Measurements from ENCODE around the gene SAYSD1. TPM values are rescaled to one million over a fixed set of nuclear protein-coding genes. Genes with fewer than 3 reads are reported as not detected.

SAYSD1 gene
- total and polyA plus RNA-seq, 2 of the 8 experiments (the other 6 are each of a cell fraction or from before 2014, with no cell fraction given), result 6.7 to 7.9 TPM

GRCh38 chr6:39083231-39083634, 31.8 kb downstream of the SAYSD1 start:
- Histone ChIP-seq H4K8ac (ENCODE audit: extremely low read depth, insufficient read depth, low read length) (no peak overlapping the region), H3K79me1 (ENCODE audit: low read depth, low read length) (no peaks in the 10 kb centered on the region), H2AFZ (ENCODE audit: low read length) (no peak overlapping the region), H3K27me3 (replicated peaks in 1 of 4; ENCODE audit: control insufficient read depth in 3 of 4, extremely low read depth in 1 of 4, insufficient read depth in 3 of 4, low read length in 3 of 4) (no peaks in the 10 kb centered on the region), H3K79me2 (ENCODE audit: control insufficient read depth in 1 of 2, insufficient read depth in 2 of 2, low read length in 2 of 2) (no peaks in the 10 kb centered on the region), H3K4ac (replicated peaks; ENCODE audit: insufficient read length, low read depth, low read length) (no peak overlapping the region), H2BK120ac (replicated peaks; ENCODE audit: low read depth, low read length) (no peak overlapping the region), H2BK12ac (ENCODE audit: low read depth, low read length) (no peak overlapping the region), H3K56ac (replicated peaks; ENCODE audit: insufficient read length, low read depth, low read length) (no peak overlapping the region), H3K18ac (ENCODE audit: extremely low read depth, low read length) (no peak overlapping the region), H3K36me3 (ENCODE audit: control insufficient read depth in 2 of 4, insufficient read depth in 4 of 4, low read length in 3 of 4) (no peaks in the 10 kb centered on the region), H4K91ac (replicated peaks; ENCODE audit: insufficient read length, low read length) (no peak overlapping the region), H4K20me1 (replicated peaks in 1 of 2; ENCODE audit: control insufficient read depth in 1 of 2, insufficient read depth in 2 of 2, low read length in 2 of 2) (no peaks in the 10 kb centered on the region), H3K9me3 (ENCODE audit: insufficient read depth in 2 of 2, low read depth in 1 of 2, low read length in 1 of 2) (no peaks in the 10 kb centered on the region), H3K14ac (ENCODE audit: insufficient read length) (no peak overlapping the region), H2AK5ac (ENCODE audit: low read depth, low read length) (no peak overlapping the region), H3K4me1 (replicated peaks in 1 of 4; ENCODE audit: control insufficient read depth in 3 of 4, insufficient read depth in 4 of 4, low read length in 3 of 4) (peaks cover 0 to 17% (median 9%) of the 10 kb centered on the region in 4 experiments; a peak in 6 of 7 replicates), H3K4me3 (ENCODE audit: extremely low read depth in 1 of 4, insufficient read depth in 2 of 4, low read depth in 3 of 4, low read length in 4 of 4) (no peak overlapping the region), H3K23me2 (ENCODE audit: low read depth, low read length) (no peaks in the 10 kb centered on the region; the same call in 1 of the 2 replicates), H3K23ac (ENCODE audit: insufficient read length) (no peak overlapping the region), H3K4me2 (ENCODE audit: insufficient read depth in 1 of 2, low read depth in 2 of 2, low read length in 2 of 2) (no peak overlapping the region), H3K9ac (replicated peaks in 1 of 4; ENCODE audit: extremely low read depth in 1 of 4, low read depth in 3 of 4, low read length in 3 of 4) (no peak overlapping the region), H3K27ac (ENCODE audit: low read depth, low read length) (no peak overlapping the region), H2BK5ac (ENCODE audit: low read depth, low read length) (no peak overlapping the region), H4K5ac (ENCODE audit: insufficient read length, low read depth, low read length) (no peak overlapping the region), H2BK15ac (ENCODE audit: low read length) (no peak overlapping the region), H2BK20ac (ENCODE audit: low read length) (0 out of 2 replicates have a peak overlapping the region, but pooled peaks have one; percentile 61)
- DNase-seq (ENCODE audit: low read depth in 1 of 2, low spot score in 2 of 2) (no peak), FAIRE-seq (no peak)
- CTCF ChIA-PET (ENCODE audit: partially characterized antibody), result interaction anchor here (1.0 to 12.5 kb wide), 10 partner anchors 9 to 227 kb away, joined by 3 to 150 read pairs (median 5); no protein-coding TSS in a partner anchor
- 97% methylated on average over 2 of the region's 2 CpGs; no CpG with 5 or more reads in 1 of the 2 experiments for WGBS, 2 experiments (ENCODE audit: extremely low coverage in 1 of 2, insufficient coverage in 1 of 2, insufficient read length in 1 of 2, insufficient replicate concordance in 2 of 2, low coverage in 1 of 2, low lambda C conversion rate in 2 of 2, missing lambda C conversion rate in 1 of 2)
- POLR2A ChIA-PET (ENCODE audit: partially characterized antibody), result interaction anchor here (1.2 kb wide), 1 partner anchor 23 kb away, joined by 3 read pairs; no protein-coding TSS in a partner anchor
- TF ChIP-seq TBP (IDR thresholded peaks at IDR 0.05; ENCODE audit: low read depth, low read length) (no peak), RFX5 (IDR thresholded peaks at IDR 0.05; ENCODE audit: borderline replicate concordance, low read depth, low read length) (no peak), PHF8 (conservative IDR thresholded peaks at IDR 0.05; ENCODE audit: low read depth, low read length) (no peak), TCF12 (IDR thresholded peaks at IDR 0.05; ENCODE audit: low read depth, low read length) (no peak), EZH2 (IDR thresholded peaks at IDR 0.05; ENCODE audit: low read depth, low read length, severe bottlenecking) (no peak), HDAC6 (IDR thresholded peaks at IDR 0.05; ENCODE audit: low read depth, low read length) (no peak), GTF2F1 (IDR thresholded peaks at IDR 0.05; ENCODE audit: borderline replicate concordance, low read depth, low read length) (no peak), KDM1A (IDR thresholded peaks at IDR 0.05; ENCODE audit: borderline replicate concordance, low read length) (no peak)

All from H1 (cell line).